CD4-positive, alpha-beta T cell treated with Interleukin-21 for 1 hour (primary cell): Measurements from ENCODE around the gene GFRA4.

Source experiments
- DNase-seq: peaks from one replicate; pipeline ENCODE4 v3.0.0-alpha.2; 2020

The GFRA4 gene

GRCh38 chr20:3614466-3614865, 48.7 kb downstream of the GFRA4 start:
- DNase-seq: no peak

- no peak for DNase-seq
Observed at GRCh38 chr20:3613821-3614440, 49.3 kb downstream of the GFRA4 start.

GRCh38 chr20:3612795-3613572, 50.2 kb downstream of the GFRA4 start:
- DNase-seq: no peak

GRCh38 chr20:3611901-3612300, 51.3 kb downstream of the GFRA4 start:
- no peak for DNase-seq
